CD4-positive, alpha-beta T cell treated with Interleukin-4 for 1 hour (primary cell): Measurements from ENCODE around the gene SMCO4.
"Not testable (repeated sequence)": the region's sequence is repeated elsewhere in the genome, so short reads cannot be mapped to it uniquely, and the experiment has no call there.

ENCODE experiments used
- DNase-seq, 2 donors: peaks; one replicate each; pipeline ENCODE4 v3.0.0-alpha.2; 2020 to 2022

The SMCO4 gene

GRCh38 chr11:93463666-93464065 is 79.5 kb downstream of the SMCO4 start:
- not testable (repeated sequence) for DNase-seq

DNA sequence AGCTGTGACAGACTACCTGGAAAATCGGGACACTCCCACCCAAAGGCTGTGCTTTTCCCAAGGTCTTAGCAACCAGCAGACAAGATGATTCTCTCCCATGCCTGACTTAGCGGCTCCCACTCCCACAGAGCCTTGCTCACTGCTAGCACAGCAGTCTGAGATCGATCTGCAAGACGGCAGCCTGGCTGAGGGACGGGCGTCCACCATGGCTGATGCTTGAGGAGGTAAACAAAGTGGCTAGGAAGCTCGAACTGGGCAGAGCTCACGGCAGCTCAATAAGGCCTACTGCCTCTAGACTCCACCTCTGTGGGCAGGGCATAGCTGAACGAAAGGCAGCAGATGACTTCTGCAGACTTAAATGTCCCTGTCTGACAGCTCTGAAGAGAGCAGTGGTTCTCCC is 84.9 kb downstream of the SMCO4 start:
- no peak for DNase-seq

DNA sequence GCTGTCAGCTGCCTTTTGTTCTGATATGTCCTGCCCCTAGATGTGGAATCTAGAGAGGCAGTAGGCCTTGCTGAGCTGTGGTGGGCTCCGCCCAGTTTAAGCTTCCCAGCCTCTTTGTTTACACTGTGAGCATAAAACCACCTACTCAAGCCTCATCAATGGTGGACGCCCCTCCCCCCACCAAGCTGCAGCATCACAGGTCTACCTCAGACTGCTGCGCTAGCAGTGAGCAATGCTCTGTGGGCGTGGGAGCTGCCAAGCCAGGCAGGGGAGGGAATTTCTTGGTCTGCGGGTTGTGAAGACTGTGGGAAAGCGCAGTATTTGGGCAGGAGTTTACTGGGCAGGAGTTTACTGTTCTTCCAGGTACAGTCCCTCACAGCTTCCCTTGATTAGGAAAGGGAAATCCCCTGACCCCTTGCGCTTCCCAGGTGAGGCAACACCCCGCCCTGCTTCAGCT is 98.5 kb downstream of the SMCO4 start:
- DNase-seq: peak in 1 of 2 donors; percentile 2

- DNase-seq: not testable (repeated sequence)
Observed at GRCh38 chr11:93443232-93443631, 100.0 kb downstream of the SMCO4 start.

DNA sequence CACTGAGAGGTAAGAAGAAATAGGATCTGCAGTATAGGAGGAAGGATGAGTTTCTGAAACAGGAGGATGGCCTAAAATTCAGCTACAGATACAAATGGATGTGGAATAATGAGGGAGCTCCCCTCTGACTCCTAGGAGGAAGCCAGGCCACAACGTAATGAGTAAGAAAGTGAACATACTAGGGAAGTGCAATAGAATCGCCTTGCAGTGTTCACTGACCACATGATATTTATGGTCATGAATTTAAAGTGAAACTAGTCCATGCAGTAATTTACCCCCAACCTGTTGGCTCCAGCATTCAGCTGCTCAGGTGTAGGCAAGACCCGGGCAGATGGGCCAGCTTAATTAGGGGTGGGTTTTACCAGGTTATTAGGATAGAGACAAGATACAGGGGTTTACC is 110.9 kb downstream of the SMCO4 start:
- DNase-seq: no peak
